HG02588 (cell line): ENCODE data around the gene ASB7.

Experiments
- ATAC-seq: cut with Tn5 transposase; IDR thresholded peaks from one replicate; pipeline ENCODE4 v1.9.1; 2021; ENCODE audit warnings: mild to moderate bottlenecking, moderate library complexity; ENCODE audit not compliant: unreplicated experiment

Gene ASB7

GRCh38 chr15:100596792-100597191 is 5.6 kb upstream of the ASB7 start:
- peak; percentile 72 for ATAC-seq

- no peak for ATAC-seq
Observed at GRCh38 chr15:100597862-100598261, 4.5 kb upstream of the ASB7 start.

DNA sequence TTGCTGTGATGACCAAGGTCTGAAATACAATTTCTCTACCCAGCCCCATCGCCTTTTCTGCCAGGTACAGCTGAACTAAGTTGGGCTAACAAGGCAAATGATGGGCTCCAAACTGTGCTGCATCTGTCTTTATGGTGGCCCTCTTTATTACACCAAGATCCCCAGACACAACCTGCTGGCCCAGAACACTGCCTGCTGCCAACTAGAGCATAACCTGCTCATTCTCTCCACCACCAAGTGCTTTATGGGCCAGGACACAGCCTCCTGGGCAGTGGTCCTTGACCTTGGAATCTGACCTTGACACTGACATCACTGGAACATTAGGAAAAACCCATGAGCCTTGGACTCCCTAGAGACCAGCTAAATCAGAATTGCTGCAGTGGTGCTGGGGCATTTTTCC is 3.7 kb upstream of the ASB7 start:
- ATAC-seq: no peak

DNA sequence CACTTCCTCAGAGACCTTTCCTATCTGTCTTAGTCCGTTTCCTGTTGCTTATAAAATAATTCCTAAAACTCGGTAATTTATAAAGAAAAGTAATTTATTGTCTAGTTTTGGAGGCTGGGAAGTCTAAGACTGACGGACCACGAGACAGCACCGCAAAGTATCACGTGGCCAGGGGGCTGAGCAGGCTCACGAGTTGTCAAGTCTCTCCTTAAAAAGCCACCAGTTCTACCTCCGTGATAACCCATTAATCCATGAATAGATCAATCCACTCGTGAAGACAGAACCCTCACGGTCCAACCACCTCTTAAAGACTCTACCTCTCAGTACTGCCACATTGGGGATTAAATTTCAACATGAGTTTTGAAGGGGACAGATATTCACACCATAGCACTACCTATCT is 1.2 kb upstream of the ASB7 start:
- no peak for ATAC-seq

- no peak for ATAC-seq
Observed at GRCh38 chr15:100601617-100602063, 749 bp upstream of the ASB7 start.

GRCh38 chr15:100602823-100603393 is 519 bp downstream of the ASB7 start:
- peak; percentile 37 for ATAC-seq

DNA sequence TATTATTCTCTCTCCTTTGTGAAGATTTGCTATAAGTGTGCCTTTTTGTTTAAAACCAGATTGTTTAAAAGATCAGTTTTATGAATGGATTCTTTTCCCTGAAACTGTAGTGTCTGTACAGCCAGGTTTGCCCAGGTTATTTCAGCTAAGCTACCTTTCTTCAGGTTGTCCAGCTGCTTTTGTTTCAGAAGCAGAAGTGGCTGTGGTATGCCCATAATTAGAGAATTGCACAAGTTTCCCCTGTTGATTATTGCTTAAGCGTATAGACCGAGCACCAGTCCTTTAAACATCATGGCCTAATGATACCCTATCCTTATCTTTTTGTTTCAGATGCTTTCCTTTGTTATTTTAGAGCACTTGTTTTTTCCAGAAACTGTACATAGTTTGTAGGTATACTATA is 10.2 kb downstream of the ASB7 start:
- no peak for ATAC-seq

DNA sequence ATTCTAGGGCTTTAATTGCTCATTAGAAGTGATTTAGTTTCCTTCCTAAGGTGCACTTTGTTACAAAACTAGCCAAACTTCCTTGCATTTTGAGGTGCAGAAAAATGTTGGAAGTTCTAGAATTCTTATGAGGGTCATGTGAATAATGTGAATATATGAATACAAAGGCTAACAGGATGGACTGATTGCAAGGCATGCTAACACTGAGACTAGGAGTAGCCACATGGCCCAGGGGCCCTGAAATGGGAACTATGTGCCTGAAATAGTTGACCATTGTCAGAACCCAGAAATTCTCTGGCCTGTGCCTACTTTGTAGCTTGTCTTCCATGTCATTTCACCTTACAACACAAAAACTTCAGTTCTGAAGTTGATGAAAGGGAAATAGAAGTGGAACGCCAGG is 10.8 kb downstream of the ASB7 start:
- ATAC-seq: no peak

DNA sequence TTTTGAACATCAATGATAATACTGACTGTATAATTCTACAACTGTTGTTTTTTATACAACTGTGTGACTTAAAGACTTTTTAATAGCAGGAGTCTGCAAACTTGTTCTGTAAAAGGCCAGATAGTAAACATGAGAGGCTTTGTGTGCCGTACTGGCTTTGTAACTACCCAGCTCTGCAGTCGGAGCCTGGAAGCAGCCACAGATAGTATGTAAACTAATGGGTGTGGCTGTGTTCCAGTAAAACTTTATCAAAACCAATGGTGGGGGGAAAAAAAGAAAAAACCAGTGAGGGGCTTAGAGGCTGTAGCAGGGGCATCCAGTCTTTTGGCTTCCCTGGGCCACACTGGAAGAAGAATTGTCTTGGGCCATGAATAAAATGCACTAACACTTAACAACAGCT is 11.9 kb downstream of the ASB7 start:
- ATAC-seq: no peak

- no peak for ATAC-seq
Observed at GRCh38 chr15:100614918-100615317, 12.5 kb downstream of the ASB7 start.

GRCh38 chr15:100615801-100616200 is 13.4 kb downstream of the ASB7 start:
- no peak for ATAC-seq

- ATAC-seq: no peak
Observed at GRCh38 chr15:100616700-100617099, 14.3 kb downstream of the ASB7 start.

DNA sequence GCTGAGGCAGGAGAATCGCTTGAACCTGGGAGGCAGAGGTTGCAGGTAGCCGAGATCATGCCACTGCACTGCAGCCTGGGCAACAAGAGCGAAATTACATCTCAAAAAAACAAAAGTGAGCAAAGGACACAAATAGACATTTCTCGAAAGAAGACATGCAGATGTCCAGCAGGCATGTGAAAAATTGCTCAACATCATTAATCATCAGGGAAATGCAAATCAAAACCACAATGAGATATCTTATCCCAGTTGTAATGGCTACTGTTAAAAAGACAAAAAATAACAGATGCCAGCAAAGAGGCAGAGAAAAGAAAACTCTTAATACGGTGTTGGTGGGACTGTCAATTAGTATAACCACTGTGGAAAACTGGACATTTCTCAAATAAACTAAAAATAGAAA is 20.9 kb downstream of the ASB7 start:
- ATAC-seq: no peak

- ATAC-seq: no peak
Observed at GRCh38 chr15:100627789-100628395, 25.5 kb downstream of the ASB7 start.

GRCh38 chr15:100628746-100629145 is 26.4 kb downstream of the ASB7 start:
- ATAC-seq: no peak

- ATAC-seq: no peak
Observed at GRCh38 chr15:100631831-100632230, 29.4 kb downstream of the ASB7 start.

DNA sequence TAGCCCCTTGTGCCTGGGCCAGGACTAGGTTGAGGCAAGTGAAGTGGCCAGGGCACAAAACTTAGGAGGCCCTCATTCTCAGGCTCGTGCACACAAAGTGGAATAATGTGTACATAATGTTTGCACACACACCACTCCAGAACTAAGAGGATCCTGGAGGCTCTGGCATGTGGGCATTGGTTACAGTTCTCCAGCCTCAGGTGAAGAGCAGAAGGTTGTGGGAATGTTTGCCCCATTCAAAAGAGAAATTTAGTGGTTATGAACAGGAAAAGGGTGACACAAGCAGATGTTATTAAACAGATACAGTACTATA is 31.3 kb downstream of the ASB7 start:
- no peak for ATAC-seq

DNA sequence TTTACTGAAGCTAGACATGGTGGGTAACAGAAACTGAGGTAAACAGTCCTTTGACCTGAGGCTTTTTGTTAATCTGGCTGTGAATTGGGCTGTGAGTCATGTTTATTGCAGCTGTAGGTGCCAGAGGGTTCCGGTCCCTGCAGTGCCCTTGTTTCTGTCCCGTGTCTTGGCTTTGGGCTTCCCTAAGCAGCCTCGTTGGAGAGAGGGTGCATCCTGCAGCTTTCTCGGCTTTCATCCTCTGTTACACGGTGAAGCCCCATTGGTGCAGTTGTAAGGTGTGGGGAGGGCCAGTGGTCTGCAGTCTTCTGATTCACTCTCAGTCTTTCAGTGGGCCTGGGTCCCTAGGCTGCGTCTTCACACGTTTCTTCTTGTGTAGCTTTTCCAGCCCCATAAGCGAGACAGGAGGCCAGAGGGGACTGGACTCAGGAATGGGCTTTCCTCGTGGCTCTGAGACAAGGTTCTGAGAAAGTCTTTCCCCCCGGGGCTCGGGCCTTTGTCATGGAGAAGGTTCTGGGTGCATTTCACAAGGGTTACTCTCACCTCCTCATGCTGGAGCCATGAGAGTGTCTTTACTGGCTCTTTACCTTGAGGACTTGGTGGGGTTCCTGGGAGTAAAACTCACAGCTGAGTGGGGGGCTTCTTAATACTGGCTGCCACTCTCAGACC is 33.1 kb downstream of the ASB7 start:
- ATAC-seq: no peak

DNA sequence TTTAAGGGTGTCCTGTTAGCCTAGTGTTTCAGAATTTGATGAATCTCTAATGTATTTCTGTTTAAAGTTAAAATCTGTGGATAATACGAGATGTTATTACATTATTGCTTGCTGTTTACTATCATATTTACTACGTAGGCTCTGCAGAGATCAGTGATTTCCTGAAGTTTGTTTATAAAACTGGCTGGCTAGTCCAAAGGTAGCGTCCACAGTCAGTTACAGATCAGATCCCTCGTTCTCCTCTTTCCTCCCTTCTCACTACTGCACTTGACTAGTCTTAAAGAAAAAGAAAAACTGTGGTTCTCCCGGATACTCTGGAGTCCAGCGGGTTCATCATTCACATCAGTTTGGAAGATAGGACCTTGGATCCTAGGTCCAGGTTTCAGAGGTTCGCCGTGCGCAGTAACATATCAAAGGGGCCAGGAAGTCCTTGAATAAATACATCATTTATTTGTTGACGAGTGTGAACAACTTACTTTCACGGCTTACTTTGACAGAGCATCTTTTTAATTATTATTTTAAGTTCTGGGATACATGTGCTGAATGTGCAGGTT is 35.9 kb downstream of the ASB7 start:
- no peak for ATAC-seq

DNA sequence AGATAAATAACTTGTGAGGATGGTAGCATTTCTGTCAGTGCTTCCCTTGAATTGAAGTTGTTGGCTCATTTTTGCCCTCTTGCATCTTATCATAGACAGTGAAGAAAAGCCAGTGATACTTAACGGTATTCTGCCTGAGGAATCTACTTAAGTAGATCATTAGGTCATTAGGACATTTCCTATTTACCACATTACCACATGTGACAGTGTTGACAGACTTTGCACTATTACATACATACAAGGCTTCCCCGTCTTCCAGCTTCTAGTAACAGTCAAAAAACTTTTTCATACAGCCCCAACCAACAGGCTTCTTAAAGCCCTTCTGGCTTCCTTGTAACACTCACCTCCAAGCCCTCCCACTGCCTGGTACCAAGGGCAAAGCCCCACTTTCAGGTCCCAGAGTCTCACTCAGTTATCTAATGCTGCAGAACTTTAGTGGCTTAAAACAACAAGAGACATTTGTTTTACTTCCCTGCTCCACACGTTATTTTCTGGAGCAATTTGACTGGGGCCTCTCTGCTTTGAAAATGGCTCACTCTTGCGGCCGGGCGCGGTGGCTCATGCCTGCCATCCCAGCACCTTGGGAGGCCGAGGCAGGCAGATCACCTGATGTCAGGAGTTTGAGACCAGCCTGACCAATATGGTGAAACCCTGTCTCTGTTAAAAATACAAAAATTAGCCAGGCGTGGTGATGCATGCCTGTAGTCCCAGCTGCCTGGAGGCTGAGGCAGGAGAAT is 40.0 kb downstream of the ASB7 start:
- no peak for ATAC-seq

- no peak for ATAC-seq
Observed at GRCh38 chr15:100642950-100643338, 40.6 kb downstream of the ASB7 start.

DNA sequence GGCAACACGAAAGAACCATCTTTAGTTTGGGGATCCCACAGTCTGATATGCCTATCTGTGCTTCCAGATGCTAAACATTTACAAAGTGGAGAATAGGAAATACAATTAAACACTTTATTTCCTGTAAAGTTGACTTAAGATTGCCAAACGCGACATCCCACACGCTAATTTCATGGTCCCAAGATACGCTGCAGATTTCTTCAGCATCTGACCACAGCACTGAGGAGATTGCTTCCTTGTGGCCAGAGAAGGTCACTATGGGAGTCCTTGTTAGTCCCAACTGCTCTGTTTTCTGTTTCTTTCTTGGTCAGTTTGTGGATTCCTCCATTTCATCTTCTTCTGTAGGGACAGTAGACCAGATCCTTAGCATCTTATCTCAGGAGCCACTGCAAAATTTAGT is 43.3 kb downstream of the ASB7 start:
- no peak for ATAC-seq
